ENCODE data around the gene RBSN. TPM values are rescaled to one million over a fixed set of nuclear protein-coding genes. Genes with fewer than 3 reads are reported as not detected.

The RBSN gene
- 32.2 and 33.7 TPM in 2 replicates for total RNA-seq (2012; rRNA removed)
- polyA plus RNA-seq (2012; rRNA removed), result 7.9 and 8.7 TPM in 2 replicates
- polyA plus RNA-seq (2012; cell fraction: cytosol; rRNA removed), result 3.6 and 4.1 TPM in 2 replicates
- 12.3 and 18.6 TPM in 2 replicates for polyA plus RNA-seq (2012; cell fraction: nucleus; rRNA removed; ENCODE audit: low replicate concordance)
- percentile 80 among the genes with signal in this experiment for Bru-seq, nascent RNA
- BruChase-seq, experiment 1, labeled RNA remaining after a 6-hour chase, result percentile 82 among the genes with signal in this experiment
- percentile 83 among the genes with signal in this experiment for BruChase-seq, experiment 2, labeled RNA remaining after a 2-hour chase
- long read RNA-seq, full-length matches to known transcripts, result 4 of 32 reads
- long read RNA-seq, partial matches to known transcripts, result 12 of 32 reads
- long read RNA-seq, other reads (novel, unspliced or antisense), result 16 of 32 reads

- peak within 1 kb of the TSS; percentile 96 for H3K4ac ChIP-seq (ENCODE audit: low read depth, low read length)
- H3K9me1 ChIP-seq (ENCODE audit: insufficient read depth, low read length), result peaks cover 13% of the 10 kb centered on the region
- intact Hi-C loops (cut with micrococcal nuclease), result loop anchor here (5.0 kb wide), 1 partner anchor 171 kb away; no protein-coding TSS in a partner anchor
- dilution Hi-C loops (cut with HindIII; ENCODE audit: low sequenced_read_pairs, unreplicated experiment), result no loop called here
- no TSS peak for BruUV-seq (replicated peaks)
- WGBS, 2 experiments (ENCODE audit: extremely low coverage in 2 of 2, insufficient read length in 1 of 2), result 0% methylated on average over 40 of the region's 72 CpGs; no CpG with 5 or more reads in 1 of the 2 experiments
- peak within 1 kb of the TSS; percentile 88 for H3K4me2 ChIP-seq (ENCODE audit: low read depth, low read length)
- peaks cover 9% of the 10 kb centered on the region for H3K4me1 ChIP-seq (ENCODE audit: control insufficient read depth, insufficient read depth, low read length)
- H3K18ac ChIP-seq (ENCODE audit: low read depth, low read length), result peak within 1 kb of the TSS; percentile 84
- peak within 1 kb of the TSS; percentile 99 for H3K23ac ChIP-seq (ENCODE audit: low read depth, low read length)
- peak; percentile 93 for ATAC-seq (ENCODE audit: low read depth)
- peak within 1 kb of the TSS; percentile 96 for H2AK9ac ChIP-seq (replicated peaks; ENCODE audit: low read depth, low read length, poor library complexity)
- no peaks in the 10 kb centered on the region for H3K9me3 ChIP-seq (ENCODE audit: control insufficient read depth, insufficient read depth, low read length)
- H3K9ac ChIP-seq (ENCODE audit: low read depth, low read length), result peak within 1 kb of the TSS; percentile 98
- H3K27ac ChIP-seq (ENCODE audit: insufficient read depth, low read length), result peak within 1 kb of the TSS; percentile 86
- in situ Hi-C loops (cut with MboI; ENCODE audit: low sequenced_read_pairs), result no loop called here
- no peaks in the 10 kb centered on the region; the same call in 1 of the 2 replicates for H3K27me3 ChIP-seq (ENCODE audit: control insufficient read depth, insufficient read depth, low read length)
- no peaks in the 10 kb centered on the region for H4K20me1 ChIP-seq (ENCODE audit: insufficient read depth, low read length)
- H3K14ac ChIP-seq (replicated peaks; ENCODE audit: low read depth, low read length), result peak within 1 kb of the TSS; percentile 99
- CTCF ChIA-PET, result interaction anchor here (0.6 to 1.0 kb wide), 2 partner anchors 9 to 301 kb away, joined by 3 read pairs; no protein-coding TSS in a partner anchor
- peak within 1 kb of the TSS; percentile 53 for H4K91ac ChIP-seq (ENCODE audit: insufficient read depth, low read depth, low read length)
- H3K56ac ChIP-seq (ENCODE audit: extremely low read depth, insufficient read depth, low read length), result peak within 1 kb of the TSS; percentile 82
- H4K8ac ChIP-seq (ENCODE audit: low read depth in 2 of 2, low read length in 2 of 2), result peak within 1 kb of the TSS; percentile 95 to 98
- H3K4me3 ChIP-seq (ENCODE audit: insufficient read depth, low read depth, low read length), result peak within 1 kb of the TSS; percentile 85
- H4K5ac ChIP-seq (ENCODE audit: low read depth, low read length), result peak within 1 kb of the TSS; percentile 91
- peak within 1 kb of the TSS; percentile 61; the same call in 1 of the 2 replicates for H2BK120ac ChIP-seq (ENCODE audit: low read depth, low read length)
- H2BK20ac ChIP-seq (ENCODE audit: low read depth, low read length), result no peak within 1 kb of the TSS
- no peak within 1 kb of the TSS for H2BK15ac ChIP-seq (ENCODE audit: low read depth, low read length)
- peak within 1 kb of the TSS; percentile 86 for H2BK5ac ChIP-seq (ENCODE audit: low read depth, low read length, poor library complexity, severe bottlenecking)
- H3K36me3 ChIP-seq (ENCODE audit: control insufficient read depth, insufficient read depth, low read length), result peaks cover 11% of the 10 kb centered on the region
- peak; percentile 92 for DNase-seq
- POLR2A ChIA-PET (ENCODE audit: unreplicated experiment), result interaction anchor here (0.6 to 0.7 kb wide), 2 partner anchors 304 to 709 kb away, joined by 3 read pairs; no protein-coding TSS in a partner anchor
- peak within 1 kb of the TSS; percentile 94 for H2AFZ ChIP-seq (replicated peaks; ENCODE audit: low read length, poor library complexity)
- H3K79me1 ChIP-seq (ENCODE audit: low read depth in 1 of 2, low read length in 2 of 2), result peaks cover 17 to 28% of the 10 kb centered on the region in 2 experiments
- H2AK5ac ChIP-seq (ENCODE audit: low read depth, low read length), result peak within 1 kb of the TSS; percentile 90
- no peak for TF ChIP-seq RAD21 (IDR thresholded peaks at IDR 0.05; ENCODE audit: low read length)
- no peak for TF ChIP-seq RFX5 (IDR thresholded peaks at IDR 0.05; ENCODE audit: low read depth, low read length)
- peak; percentile 74; the same call in 1 of the 2 replicates for TF ChIP-seq MAZ (IDR thresholded peaks at IDR 0.05; ENCODE audit: borderline replicate concordance, low read depth, low read length)
- peak; percentile 39 for TF ChIP-seq BHLHE40 (IDR thresholded peaks at IDR 0.05; ENCODE audit: low read depth, low read length)
- peak; percentile 74; the same call in 1 of the 2 replicates for TF ChIP-seq ELK1 (IDR thresholded peaks at IDR 0.05; ENCODE audit: borderline replicate concordance, low read depth, low read length)
- peak; percentile 34; the same call in 1 of the 2 replicates for TF ChIP-seq USF2 (IDR thresholded peaks at IDR 0.05; ENCODE audit: low read depth, low read length)
- no peak for TF ChIP-seq CEBPB (IDR thresholded peaks at IDR 0.05; ENCODE audit: low read depth, low read length)
- no peak; the same call in 1 of the 2 replicates for TF ChIP-seq MXI1 (IDR thresholded peaks at IDR 0.05; ENCODE audit: borderline replicate concordance, low read depth, low read length)
- TF ChIP-seq CHD1 (IDR thresholded peaks at IDR 0.05; ENCODE audit: low read depth, low read length), result no peak
- no peak for TF ChIP-seq CTCF (conservative IDR thresholded peaks at IDR 0.05; ENCODE audit: low read depth, low read length)
Measured at GRCh38 chr3:15098503-15099363, at the start of gene RBSN. Gene RBSN (minus strand): TSS chr3:15099148. CDS start chr3:15096120, 3,028 bp downstream.

Measured in IMR-90 (cell line).